Tibial nerve (tissue), 3 donors: ENCODE data around the gene TFPT.

ENCODE experiments used
- CTCF ChIP-seq, 5 experiments: fragments of 200-600 bp in 3 of 5; fragments of 450-650 bp in 2 of 5; sonication (generic) in 3 of 5; IDR thresholded peaks; one replicate each; pipeline ENCODE4 v1.5.1; 2016 to 2019; ENCODE audit warnings: antibody characterized with exemption in 5 of 5, mild to moderate bottlenecking in 3 of 5, moderate library complexity in 2 of 5
- POLR2A ChIP-seq, 2 donors: fragments of 450-650 bp; IDR thresholded peaks; one replicate each; pipeline ENCODE4 v1.6.1; 2017; ENCODE audit warnings: antibody characterized with exemption in 2 of 2, mild to moderate bottlenecking in 2 of 2, moderate library complexity in 2 of 2

- no peak for TF ChIP-seq CTCF (IDR thresholded peaks at IDR 0.05)
- no peak for TF ChIP-seq POLR2A (IDR thresholded peaks at IDR 0.05)
Measured at GRCh38 chr19:54104998-54105715, 10.3 kb downstream of the TFPT start.
